ENCODE measurements around the gene DOCK4. TPM values are rescaled to one million over a fixed set of nuclear protein-coding genes. Genes with fewer than 3 reads are reported as not detected.

The DOCK4 gene
- total RNA-seq, 6 experiments from 2014 or later = 9.4 to 29.9 (median 22.8) TPM

GRCh38 chr7:111860248-111860647, 346.0 kb downstream of the DOCK4 start:
- ATAC-seq (no peak), DNase-seq (no peak)
- no peak for TF ChIP-seq CTCF (IDR thresholded peaks at IDR 0.05)
- no peak for TF ChIP-seq POLR2A (IDR thresholded peaks at IDR 0.05)
- no peak overlapping the region for H3K27ac ChIP-seq
- H3K36me3 ChIP-seq = peaks cover 0 to 6% (median 2%) of the 10 kb centered on the region in 4 donors
- H3K4me1 ChIP-seq = no peaks in the 10 kb centered on the region
- no peaks in the 10 kb centered on the region for H3K27me3 ChIP-seq
- H3K9me3 ChIP-seq = no peaks in the 10 kb centered on the region
- no peak overlapping the region for H3K4me3 ChIP-seq
- intact Hi-C loops (cut with DNase I) = no loop called here
- WGBS (ENCODE audit: insufficient coverage, low coverage, low lambda C conversion rate, missing lambda C conversion rate) = 77% methylated on average over 1 of the region's 6 CpGs

- no peak for ATAC-seq
- intact Hi-C loops (cut with DNase I) = loop anchor here in 1 of 2 donors (10.0 kb wide), 1 partner anchor 114 kb away; no protein-coding TSS in a partner anchor
These were observed 347.9 kb downstream of the DOCK4 start for GRCh38 chr7:111858331-111858730.

GRCh38 chr7:111855842-111856227, 350.4 kb downstream of the DOCK4 start:
- peaks cover 0 to 4% (median 1%) of the 10 kb centered on the region in 4 donors for H3K36me3 ChIP-seq
- no peak overlapping the region for H3K4me3 ChIP-seq
- H3K9me3 ChIP-seq = no peaks in the 10 kb centered on the region
- no peaks in the 10 kb centered on the region for H3K27me3 ChIP-seq
- H3K27ac ChIP-seq = no peak overlapping the region
- no peak for DNase-seq
- ATAC-seq = peak in 3 of 4 donors; percentile 29 to 66 (median 44)
- no peaks in the 10 kb centered on the region for H3K4me1 ChIP-seq
- TF ChIP-seq POLR2A (IDR thresholded peaks at IDR 0.05) = no peak
- TF ChIP-seq CTCF (IDR thresholded peaks at IDR 0.05) = no peak
- intact Hi-C loops (cut with DNase I) = loop anchor here in 1 of 2 donors (10.0 kb wide), 1 partner anchor 111 kb away; no protein-coding TSS in a partner anchor
- 47% methylated on average over 5 of the region's 5 CpGs for WGBS (ENCODE audit: insufficient coverage, low coverage, low lambda C conversion rate, missing lambda C conversion rate)

More at GRCh38 chr7:111858331-111858730, 347.9 kb downstream of the DOCK4 start:
- 85% methylated on average over 3 of the region's 3 CpGs for WGBS (ENCODE audit: insufficient coverage, low coverage, low lambda C conversion rate, missing lambda C conversion rate)
- no peaks in the 10 kb centered on the region for H3K27me3 ChIP-seq
- peaks cover 0 to 6% (median 2%) of the 10 kb centered on the region in 4 donors for H3K36me3 ChIP-seq
- no peaks in the 10 kb centered on the region for H3K9me3 ChIP-seq
- DNase-seq = no peak
- no peak overlapping the region for H3K27ac ChIP-seq
- TF ChIP-seq CTCF (IDR thresholded peaks at IDR 0.05) (no peak), POLR2A (IDR thresholded peaks at IDR 0.05) (no peak)
- no peak overlapping the region for H3K4me3 ChIP-seq
- H3K4me1 ChIP-seq = no peaks in the 10 kb centered on the region

GRCh38 chr7:111855161-111855841, 350.9 kb downstream of the DOCK4 start:
- DNase-seq = no peak
- intact Hi-C loops (cut with DNase I) = loop anchor here in 1 of 2 donors (10.0 kb wide), 1 partner anchor 110 kb away; no protein-coding TSS in a partner anchor

More at GRCh38 chr7:111855161-111855841, 350.9 kb downstream of the DOCK4 start:
- H3K9me3 ChIP-seq = no peaks in the 10 kb centered on the region
- peak; percentile 63 to 85 (median 72) for ATAC-seq
- no peak overlapping the region for H3K27ac ChIP-seq
- H3K4me3 ChIP-seq = no peak overlapping the region
- no peaks in the 10 kb centered on the region for H3K27me3 ChIP-seq
- H3K36me3 ChIP-seq = peaks cover 0 to 3% (median 0%) of the 10 kb centered on the region in 4 donors
- TF ChIP-seq CTCF (IDR thresholded peaks at IDR 0.05) (peak; percentile 19 to 54 (median 40)), POLR2A (IDR thresholded peaks at IDR 0.05) (no peak)
- H3K4me1 ChIP-seq = no peaks in the 10 kb centered on the region
- WGBS (ENCODE audit: insufficient coverage, low coverage, low lambda C conversion rate, missing lambda C conversion rate) = 58% methylated on average over 4 of the region's 4 CpGs
